Neural progenitor cell (in vitro differentiated cells): ENCODE results near the gene B3GAT3.

Experiments used
- CTCF ChIP-seq: fragments of 200-600 bp; sonication (generic); IDR thresholded peaks from 2 replicates; pipeline ENCODE4 v1.5.1; 2017; ENCODE audit warnings: antibody characterized with exemption, mild to moderate bottlenecking
- EZH2 ChIP-seq: fragments of 200-600 bp; sonication (generic); IDR thresholded peaks from 2 replicates; pipeline ENCODE4 v1.6.1; 2017; ENCODE audit warnings: antibody characterized with exemption, mild to moderate bottlenecking, moderate library complexity

GRCh38 chr11:62601372-62602140, 20.2 kb downstream of the B3GAT3 start, which contains the start of gene MTA2:
- TF ChIP-seq CTCF (no peak), EZH2 (no peak)
